ENCODE data around the gene ALDOB.
A peak's percentile ranks its signal among the peaks of the same experiment; 100 is the strongest.

Gene ALDOB

DNA sequence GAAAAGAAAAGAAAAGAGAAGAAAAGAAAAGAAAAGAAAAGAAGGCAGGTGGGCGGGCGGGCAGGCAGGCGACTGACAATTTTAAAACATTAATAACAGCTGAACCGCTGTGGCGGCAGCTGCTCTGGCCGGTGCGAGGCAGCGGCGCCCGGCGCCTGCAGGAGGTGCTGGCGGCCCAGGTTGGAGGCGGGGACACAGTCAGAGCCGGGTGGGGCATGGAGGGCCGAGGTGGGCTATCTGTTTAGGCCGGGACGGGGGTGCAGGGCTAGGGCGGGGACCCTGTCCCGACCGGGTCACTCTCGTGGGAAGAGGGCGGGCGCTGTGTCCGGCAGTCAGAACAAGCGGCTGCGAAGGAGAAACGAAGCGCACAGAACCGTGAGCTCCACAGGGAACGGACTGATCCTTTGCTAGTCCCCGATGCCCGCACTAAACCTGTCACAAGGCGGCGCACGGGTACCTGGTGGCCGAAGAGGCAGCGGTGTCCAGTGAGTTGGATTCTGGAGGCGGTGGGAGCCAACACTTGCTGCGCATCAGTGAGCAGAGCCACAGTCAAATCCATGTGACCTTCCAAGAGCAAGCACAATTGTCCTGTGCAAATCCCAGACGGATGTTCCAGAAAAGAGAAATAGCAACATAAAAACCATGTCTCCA is 13.6 kb upstream of the ALDOB start:
- TF ChIP-seq, protein P1, sequence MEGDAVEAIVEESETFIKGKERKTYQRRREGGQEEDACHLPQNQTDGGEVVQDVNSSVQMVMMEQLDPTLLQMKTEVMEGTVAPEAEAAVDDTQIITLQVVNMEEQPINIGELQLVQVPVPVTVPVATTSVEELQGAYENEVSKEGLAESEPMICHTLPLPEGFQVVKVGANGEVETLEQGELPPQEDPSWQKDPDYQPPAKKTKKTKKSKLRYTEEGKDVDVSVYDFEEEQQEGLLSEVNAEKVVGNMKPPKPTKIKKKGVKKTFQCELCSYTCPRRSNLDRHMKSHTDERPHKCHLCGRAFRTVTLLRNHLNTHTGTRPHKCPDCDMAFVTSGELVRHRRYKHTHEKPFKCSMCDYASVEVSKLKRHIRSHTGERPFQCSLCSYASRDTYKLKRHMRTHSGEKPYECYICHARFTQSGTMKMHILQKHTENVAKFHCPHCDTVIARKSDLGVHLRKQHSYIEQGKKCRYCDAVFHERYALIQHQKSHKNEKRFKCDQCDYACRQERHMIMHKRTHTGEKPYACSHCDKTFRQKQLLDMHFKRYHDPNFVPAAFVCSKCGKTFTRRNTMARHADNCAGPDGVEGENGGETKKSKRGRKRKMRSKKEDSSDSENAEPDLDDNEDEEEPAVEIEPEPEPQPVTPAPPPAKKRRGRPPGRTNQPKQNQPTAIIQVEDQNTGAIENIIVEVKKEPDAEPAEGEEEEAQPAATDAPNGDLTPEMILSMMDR (IDR thresholded peaks at IDR 0.05; ENCODE audit: insufficient read depth, low read length, poor library complexity, severe bottlenecking) = peak; percentile 69
- H3K4me3 ChIP-seq (replicated peaks; ENCODE audit: low read depth, low read length) = peak overlapping the region; percentile 69
- no peaks in the 10 kb centered on the region for H3K27me3 ChIP-seq (replicated peaks; ENCODE audit: control insufficient read depth, insufficient read depth, low read length)
- no peaks in the 10 kb centered on the region for H3K36me3 ChIP-seq (ENCODE audit: control insufficient read depth, insufficient read depth, low read length)
- peak; percentile 75 for DNase-seq (ENCODE audit: extremely low read depth, insufficient read length)

DNA sequence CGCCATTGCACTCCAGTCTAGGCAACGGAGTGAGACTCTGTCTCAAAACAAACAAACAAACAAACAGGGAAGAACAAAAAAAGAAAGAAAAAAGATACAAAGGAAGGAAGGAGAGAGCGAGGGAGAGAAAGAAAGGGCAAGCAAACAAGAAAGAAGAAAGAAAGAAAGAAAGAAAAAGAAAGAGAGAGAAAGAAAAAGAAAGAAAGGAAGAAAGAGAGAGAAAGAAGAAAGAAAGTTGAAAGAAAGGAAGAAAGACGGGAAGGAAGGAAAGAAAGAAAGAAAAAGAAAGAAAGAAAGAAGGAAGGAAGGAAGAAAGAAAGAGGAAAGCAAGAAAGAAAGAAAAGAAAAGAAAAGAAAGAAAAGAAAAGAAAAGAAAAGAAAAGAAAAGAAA is 13.1 kb upstream of the ALDOB start:
- no peak for DNase-seq (ENCODE audit: extremely low read depth, insufficient read length)
- TF ChIP-seq, protein P1 (IDR thresholded peaks at IDR 0.05; ENCODE audit: insufficient read depth, low read length, poor library complexity, severe bottlenecking) = no peak
- Histone ChIP-seq H3K27me3 (replicated peaks; ENCODE audit: control insufficient read depth, insufficient read depth, low read length) (no peaks in the 10 kb centered on the region), H3K36me3 (ENCODE audit: control insufficient read depth, insufficient read depth, low read length) (no peaks in the 10 kb centered on the region), H3K4me3 (replicated peaks; ENCODE audit: low read depth, low read length) (no peak overlapping the region)

DNA sequence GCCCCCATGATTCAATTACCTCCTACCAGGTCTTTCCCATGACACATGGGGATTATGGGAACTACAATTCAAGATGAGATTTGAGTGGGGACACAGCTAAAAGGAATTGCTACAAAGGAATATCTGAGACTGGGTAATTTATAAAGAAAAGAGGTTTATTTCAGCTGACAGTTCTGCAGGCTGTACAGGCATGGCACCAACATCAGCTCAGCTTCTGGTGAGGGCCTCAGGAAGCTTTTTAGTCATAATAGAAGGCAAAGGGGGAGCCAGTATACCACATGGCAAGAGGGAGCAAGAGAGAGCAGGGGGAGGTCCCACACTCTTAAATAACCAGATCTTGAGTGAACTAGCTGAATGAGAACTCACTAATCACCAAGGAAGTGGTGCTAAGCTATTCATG is 11.2 kb upstream of the ALDOB start:
- H3K4me3 ChIP-seq (replicated peaks; ENCODE audit: low read depth, low read length) = no peak overlapping the region
- DNase-seq (ENCODE audit: extremely low read depth, insufficient read length) = no peak
- H3K36me3 ChIP-seq (ENCODE audit: control insufficient read depth, insufficient read depth, low read length) = no peaks in the 10 kb centered on the region
- TF ChIP-seq, protein P1 (IDR thresholded peaks at IDR 0.05; ENCODE audit: insufficient read depth, low read length, poor library complexity, severe bottlenecking) = no peak
- no peaks in the 10 kb centered on the region for H3K27me3 ChIP-seq (replicated peaks; ENCODE audit: control insufficient read depth, insufficient read depth, low read length)

DNA sequence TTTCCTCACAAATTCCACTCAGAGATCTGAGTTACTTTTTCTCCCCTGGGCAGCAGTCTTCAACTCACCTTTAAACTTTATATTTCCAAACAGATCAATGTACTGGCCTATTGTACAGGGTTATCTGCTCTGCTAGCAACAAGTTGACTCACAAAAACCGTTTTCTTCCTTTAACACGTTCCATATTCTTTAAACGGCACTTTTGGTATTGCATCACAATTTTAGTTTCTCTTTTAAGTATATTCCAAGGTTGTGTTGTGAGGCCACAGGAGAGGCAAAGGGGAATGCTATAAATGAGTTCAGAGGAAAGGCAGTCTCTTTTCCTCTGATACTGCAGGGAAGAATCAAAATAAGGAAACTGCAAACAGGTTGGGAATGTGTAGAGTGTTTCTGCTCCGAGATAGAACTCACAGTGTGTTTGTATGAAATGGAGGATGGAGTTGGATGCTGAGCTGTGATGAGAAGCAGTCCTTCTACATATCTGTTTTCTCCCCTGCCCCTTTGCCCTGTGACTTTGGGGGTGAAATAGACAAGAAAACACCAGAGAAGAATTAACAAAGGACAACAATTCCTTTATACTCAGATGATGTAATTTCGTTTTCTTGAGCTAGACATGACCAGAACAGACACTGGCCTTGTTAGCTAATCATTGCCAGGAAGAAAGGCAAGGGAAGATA is 9.9 kb upstream of the ALDOB start:
- TF ChIP-seq, protein P1 (IDR thresholded peaks at IDR 0.05; ENCODE audit: insufficient read depth, low read length, poor library complexity, severe bottlenecking) = no peak
- DNase-seq (ENCODE audit: extremely low read depth, insufficient read length) = no peak
- Histone ChIP-seq H3K27me3 (replicated peaks; ENCODE audit: control insufficient read depth, insufficient read depth, low read length) (no peaks in the 10 kb centered on the region), H3K4me3 (replicated peaks; ENCODE audit: low read depth, low read length) (no peak overlapping the region), H3K36me3 (ENCODE audit: control insufficient read depth, insufficient read depth, low read length) (no peaks in the 10 kb centered on the region)

DNA sequence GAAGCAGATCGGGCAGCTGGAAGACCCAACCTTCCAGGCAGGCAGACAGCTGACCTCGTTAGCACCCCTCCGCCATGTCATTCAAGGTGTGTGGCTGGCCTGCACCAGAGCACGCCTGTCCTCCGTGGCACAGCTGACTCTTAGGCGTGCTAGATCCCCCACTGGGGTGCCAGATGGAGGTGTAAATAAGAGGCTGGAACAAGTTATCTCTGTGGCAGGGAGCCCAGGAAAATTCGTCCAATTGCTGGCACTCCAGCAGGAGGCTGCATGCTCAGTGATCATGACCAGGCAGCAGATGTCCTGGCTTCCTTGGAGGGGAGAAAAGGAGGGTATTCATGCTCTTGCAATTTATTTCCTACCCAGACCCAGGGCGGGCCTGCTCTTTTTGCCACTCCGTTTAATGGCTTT is 7.8 kb upstream of the ALDOB start:
- no peaks in the 10 kb centered on the region for H3K27me3 ChIP-seq (replicated peaks; ENCODE audit: control insufficient read depth, insufficient read depth, low read length)
- TF ChIP-seq, protein P1 (IDR thresholded peaks at IDR 0.05; ENCODE audit: insufficient read depth, low read length, poor library complexity, severe bottlenecking) = no peak
- H3K4me3 ChIP-seq (replicated peaks; ENCODE audit: low read depth, low read length) = no peak overlapping the region
- H3K36me3 ChIP-seq (ENCODE audit: control insufficient read depth, insufficient read depth, low read length) = no peaks in the 10 kb centered on the region
- DNase-seq (ENCODE audit: extremely low read depth, insufficient read length) = no peak

Measured in GM06990 (cell line).